Glutamatergic neuron (in vitro differentiated cells): ENCODE data around the gene ABI1. TPM values are rescaled to one million over a fixed set of nuclear protein-coding genes. Genes with fewer than 3 reads are reported as not detected.

ENCODE experiments used
- DNase-seq: peaks from one replicate; pipeline ENCODE4 v3.0.0; 2022
- H3K27ac Mint-ChIP-seq: one replicate; pipeline ENCODE4 v1.8.0; 2020; ENCODE audit warnings: mild to moderate bottlenecking, mixed read lengths, inconsistent platforms; ENCODE audit not compliant: unreplicated experiment
- H3K27me3 Mint-ChIP-seq: one replicate; pipeline ENCODE4 v1.8.0; 2020; ENCODE audit warnings: mild to moderate bottlenecking, moderate library complexity, mixed read lengths, inconsistent platforms; ENCODE audit not compliant: unreplicated experiment
- H3K36me3 Mint-ChIP-seq: one replicate; pipeline ENCODE4 v1.8.0; 2020; ENCODE audit warnings: mild to moderate bottlenecking, mixed read lengths, inconsistent platforms; ENCODE audit not compliant: unreplicated experiment
- H3K4me1 Mint-ChIP-seq: one replicate; pipeline ENCODE4 v1.8.0; 2020; ENCODE audit warnings: mild to moderate bottlenecking, low read depth, mixed read lengths, inconsistent platforms; ENCODE audit not compliant: unreplicated experiment
- H3K4me3 Mint-ChIP-seq: one replicate; pipeline ENCODE4 v1.8.0; 2020; ENCODE audit warnings: mild to moderate bottlenecking, mixed read lengths, inconsistent platforms; ENCODE audit not compliant: unreplicated experiment
- H3K9me3 Mint-ChIP-seq: one replicate; pipeline ENCODE4 v1.8.0; 2020; ENCODE audit warnings: mild to moderate bottlenecking, moderate library complexity, mixed read lengths, inconsistent platforms; ENCODE audit not compliant: unreplicated experiment
- CTCF ChIP-seq: fragments of 200-600 bp; sonication (generic); IDR thresholded peaks from one replicate; pipeline ENCODE4 v1.5.0; 2021; ENCODE audit not compliant: partially characterized antibody, unreplicated experiment
- total RNA-seq: library from RNA; stranded (reverse); fragmentation: NEBNext Ultra II Directional; extraction: Animal tissue kit (Norgen Biotek cat#: 25700); gene quantifications from one replicate; pipeline ENCODE4 v1.2.1, GENCODE V29; 2021; ENCODE audit not compliant: unreplicated experiment

The ABI1 gene
- total RNA-seq, 1 donor from 2014 or later = 37.3 TPM

GRCh38 chr10:26706936-26707335 is 153.8 kb downstream of the ABI1 start:
- H3K4me3 Mint-ChIP-seq = no peak overlapping the region
- no peak for DNase-seq
- H3K4me1 Mint-ChIP-seq = peaks cover 4% of the 10 kb centered on the region
- no peak for TF ChIP-seq CTCF
- peaks cover 12% of the 10 kb centered on the region for H3K36me3 Mint-ChIP-seq
- peaks cover 3% of the 10 kb centered on the region for H3K9me3 Mint-ChIP-seq
- no peak overlapping the region for H3K27ac Mint-ChIP-seq
- H3K27me3 Mint-ChIP-seq = peaks cover 2% of the 10 kb centered on the region

DNA sequence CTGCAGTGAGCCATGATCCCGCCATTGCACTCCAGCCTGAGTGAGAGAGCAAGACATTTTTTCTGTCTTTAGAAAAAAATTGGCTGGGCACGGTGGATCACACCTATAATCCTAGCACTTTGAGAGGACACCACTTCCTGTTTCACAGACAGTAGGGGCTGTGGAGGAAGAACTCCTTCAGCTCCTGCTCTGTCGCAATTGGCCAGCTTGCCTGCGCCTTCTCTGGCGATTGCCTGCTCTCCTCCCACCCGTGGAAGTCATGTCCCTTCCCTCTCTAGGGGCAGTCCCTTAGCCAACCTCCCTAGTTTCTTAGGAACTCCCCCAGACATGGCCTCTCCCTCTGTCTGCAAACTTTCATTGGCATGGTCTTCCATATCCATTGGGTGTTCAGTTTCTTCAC is 154.6 kb downstream of the ABI1 start:
- no peak overlapping the region for H3K4me3 Mint-ChIP-seq

GRCh38 chr10:26703974-26704373 is 156.8 kb downstream of the ABI1 start:
- H3K9me3 Mint-ChIP-seq = peaks cover 5% of the 10 kb centered on the region
- H3K4me3 Mint-ChIP-seq = no peak overlapping the region
- no peak for DNase-seq
- peaks cover 4% of the 10 kb centered on the region for H3K4me1 Mint-ChIP-seq
- TF ChIP-seq CTCF = no peak
- peaks cover 19% of the 10 kb centered on the region for H3K36me3 Mint-ChIP-seq
- H3K27me3 Mint-ChIP-seq = peaks cover 2% of the 10 kb centered on the region
- H3K27ac Mint-ChIP-seq = no peak overlapping the region

More for the DNA sequence above, 154.6 kb downstream of the ABI1 start:
- no peak for TF ChIP-seq CTCF
- peaks cover 3% of the 10 kb centered on the region for H3K9me3 Mint-ChIP-seq
- peaks cover 2% of the 10 kb centered on the region for H3K27me3 Mint-ChIP-seq
- no peak overlapping the region for H3K27ac Mint-ChIP-seq
- no peak for DNase-seq
- peaks cover 13% of the 10 kb centered on the region for H3K36me3 Mint-ChIP-seq
- peaks cover 4% of the 10 kb centered on the region for H3K4me1 Mint-ChIP-seq

- H3K4me1 Mint-ChIP-seq = peaks cover 2% of the 10 kb centered on the region
- peaks cover 15% of the 10 kb centered on the region for H3K36me3 Mint-ChIP-seq
- no peak overlapping the region for H3K4me3 Mint-ChIP-seq
- peaks cover 9% of the 10 kb centered on the region for H3K9me3 Mint-ChIP-seq
- peaks cover 4% of the 10 kb centered on the region for H3K27me3 Mint-ChIP-seq
- H3K27ac Mint-ChIP-seq = no peak overlapping the region
- no peak for TF ChIP-seq CTCF
- no peak for DNase-seq
Observed at GRCh38 chr10:26703096-26703495, 157.7 kb downstream of the ABI1 start.

DNA sequence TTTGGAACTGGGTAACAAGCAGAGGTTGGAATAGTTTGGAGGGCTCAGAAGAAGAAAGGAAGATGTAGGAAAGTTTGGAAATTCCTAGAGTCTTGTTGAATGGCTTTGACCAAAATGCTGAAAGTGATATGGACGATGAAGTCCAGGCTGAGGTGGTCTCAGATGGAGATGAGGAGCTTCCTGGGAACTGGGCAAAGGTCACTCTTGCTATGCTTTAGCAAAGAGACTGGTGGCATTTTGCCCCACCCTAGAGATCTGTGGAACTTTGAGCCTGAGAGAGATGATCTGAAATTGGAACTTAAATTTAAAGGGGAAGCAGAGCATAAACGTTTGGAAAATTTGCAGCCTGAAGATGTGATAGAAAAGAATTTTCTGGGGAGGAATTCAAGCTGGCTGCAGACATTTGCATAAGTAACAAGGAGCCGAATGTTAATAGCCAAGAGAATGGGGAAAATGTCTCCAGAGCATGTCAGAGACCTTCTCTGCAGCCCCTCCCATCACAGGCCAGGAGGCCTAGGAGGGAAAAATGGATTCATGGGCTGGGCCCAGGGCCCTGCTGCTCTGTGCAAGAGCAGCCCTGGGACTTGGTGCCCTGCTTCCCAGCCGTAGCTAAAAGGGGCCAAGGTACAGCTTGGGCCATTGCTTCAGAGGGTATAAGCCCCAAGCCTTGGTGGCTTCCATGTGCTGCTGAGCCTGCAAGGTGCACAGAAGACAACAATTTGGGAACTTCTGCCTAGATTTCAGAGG is 159.7 kb downstream of the ABI1 start:
- Mint-ChIP-seq H3K27ac (no peak overlapping the region), H3K4me3 (no peak overlapping the region), H3K4me1 (peaks cover 7% of the 10 kb centered on the region), H3K27me3 (peaks cover 9% of the 10 kb centered on the region), H3K36me3 (peaks cover 7% of the 10 kb centered on the region), H3K9me3 (peaks cover 13% of the 10 kb centered on the region)
- TF ChIP-seq CTCF = no peak
- DNase-seq = no peak
